HCT116 (cell line): ENCODE data around the gene INSR.

ENCODE experiments used
- CEBPB ChIP-seq: IDR thresholded peaks from 2 replicates; pipeline ENCODE4 v1.6.1; 2012; ENCODE audit warnings: low read depth
- CTCF ChIP-seq, 3 experiments: fragments of 200-600 bp in 1 of 3; sonication (generic) in 1 of 3; IDR thresholded peaks in 2 of 3; conservative IDR thresholded peaks in 1 of 3; 2 replicates each; pipeline ENCODE4 v1.5.1; 2012 to 2017; ENCODE audit warnings: low read depth in 2 of 3, low read length in 2 of 3, antibody characterized with exemption in 1 of 3, borderline replicate concordance in 1 of 3, control low read depth in 1 of 3, mild to moderate bottlenecking in 1 of 3, mixed read lengths in 1 of 3, mixed run types in 1 of 3, moderate library complexity in 1 of 3; ENCODE audit not compliant: insufficient read depth in 1 of 3
- EZH2 ChIP-seq: fragments of 200-600 bp; sonication (generic); IDR thresholded peaks from 2 replicates; pipeline ENCODE4 v1.6.1; 2017; ENCODE audit warnings: antibody characterized with exemption, mixed run types
- POLR2A ChIP-seq: IDR thresholded peaks from 2 replicates; pipeline ENCODE4 v1.7.0; 2011; ENCODE audit warnings: borderline replicate concordance; ENCODE audit not compliant: insufficient read depth, insufficient read length; ENCODE audit errors: extremely low read depth
- POLR2AphosphoS5 ChIP-seq: IDR thresholded peaks from 2 replicates; pipeline ENCODE4 v1.6.1; 2011; ENCODE audit warnings: mild to moderate bottlenecking, low read depth, low read length, moderate library complexity

GRCh38 chr19:7138402-7138801, 155.8 kb downstream of the INSR start:
- TF ChIP-seq POLR2A (no peak), CTCF (IDR thresholded peaks at IDR 0.05 in 2 of 3, conservative IDR thresholded peaks at IDR 0.05 in 1 of 3; ENCODE audit: borderline replicate concordance in 1 of 3, insufficient read depth in 1 of 3, low read depth in 2 of 3, low read length in 2 of 3) (no peak), POLR2AphosphoS5 (no peak), EZH2 (no peak), CEBPB (no peak)
